Stimulated activated CD4-positive, alpha-beta T cell treated with anti-CD3 and anti-CD28 coated beads, Interleukin-12 subunit alpha, Interleukin-12 subunit beta, amount 100 ng/mL, for 4 hours (primary cell): ENCODE results near the gene CYB5R4.
"Not testable (repeated sequence)": the region's sequence is repeated elsewhere in the genome, so short reads cannot be mapped to it uniquely, and the experiment has no call there.

ENCODE experiments used
- DNase-seq: peaks from one replicate; pipeline ENCODE4 v3.0.0-alpha.2; 2020

CYB5R4 gene

GRCh38 chr6:83917001-83917400 lies 57.5 kb downstream of the CYB5R4 start:
- DNase-seq: no peak

GRCh38 chr6:83920017-83920416 lies 60.5 kb downstream of the CYB5R4 start:
- no peak for DNase-seq

- DNase-seq: no peak
These were observed 61.8 kb downstream of the CYB5R4 start for GRCh38 chr6:83921315-83921714.

- no peak for DNase-seq
These were observed 68.0 kb downstream of the CYB5R4 start for GRCh38 chr6:83927470-83927869.

GRCh38 chr6:83928286-83928685 lies 68.8 kb downstream of the CYB5R4 start:
- DNase-seq: no peak

GRCh38 chr6:83946201-83946833 lies 86.8 kb downstream of the CYB5R4 start:
- DNase-seq: not testable (repeated sequence)

- DNase-seq: not testable (repeated sequence)
These were observed 88.5 kb downstream of the CYB5R4 start for GRCh38 chr6:83947983-83948382.

- no peak for DNase-seq
These were observed 89.4 kb downstream of the CYB5R4 start for GRCh38 chr6:83948851-83949250.

- DNase-seq: not testable (repeated sequence)
These were observed 91.9 kb downstream of the CYB5R4 start for GRCh38 chr6:83951423-83951822.

GRCh38 chr6:83952830-83953229 lies 93.3 kb downstream of the CYB5R4 start:
- DNase-seq: no peak

- DNase-seq: no peak
These were observed 94.9 kb downstream of the CYB5R4 start for GRCh38 chr6:83954371-83954770.

GRCh38 chr6:83958241-83958685 lies 98.8 kb downstream of the CYB5R4 start:
- no peak for DNase-seq

GRCh38 chr6:83960664-83961063 lies 101.2 kb downstream of the CYB5R4 start:
- DNase-seq: no peak

GRCh38 chr6:83962582-83962981 lies 103.1 kb downstream of the CYB5R4 start:
- DNase-seq: no peak

GRCh38 chr6:83966539-83966938 lies 107.0 kb downstream of the CYB5R4 start:
- no peak for DNase-seq

GRCh38 chr6:83970582-83970981 lies 111.1 kb downstream of the CYB5R4 start:
- no peak for DNase-seq

GRCh38 chr6:83974409-83975050 lies 115.0 kb downstream of the CYB5R4 start:
- DNase-seq: no peak

- DNase-seq: no peak
These were observed 116.7 kb downstream of the CYB5R4 start for GRCh38 chr6:83976037-83976755.

GRCh38 chr6:83976871-83977270 lies 117.4 kb downstream of the CYB5R4 start:
- DNase-seq: no peak

- no peak for DNase-seq
These were observed 118.8 kb downstream of the CYB5R4 start for GRCh38 chr6:83978324-83978734.

GRCh38 chr6:83978997-83979396 lies 119.5 kb downstream of the CYB5R4 start:
- no peak for DNase-seq

GRCh38 chr6:83984411-83984810 lies 124.9 kb downstream of the CYB5R4 start:
- DNase-seq: no peak

- DNase-seq: no peak
These were observed 125.8 kb downstream of the CYB5R4 start for GRCh38 chr6:83985308-83985713.

- no peak for DNase-seq
These were observed 126.2 kb downstream of the CYB5R4 start for GRCh38 chr6:83985715-83986114.
